ENCODE data around the gene NECAP2. TPM values are rescaled to one million over a fixed set of nuclear protein-coding genes. Genes with fewer than 3 reads are reported as not detected.

The NECAP2 gene
- total and polyA plus RNA-seq, 8 donors, result 69.5 to 84.1 (median 77.4) TPM

DNA sequence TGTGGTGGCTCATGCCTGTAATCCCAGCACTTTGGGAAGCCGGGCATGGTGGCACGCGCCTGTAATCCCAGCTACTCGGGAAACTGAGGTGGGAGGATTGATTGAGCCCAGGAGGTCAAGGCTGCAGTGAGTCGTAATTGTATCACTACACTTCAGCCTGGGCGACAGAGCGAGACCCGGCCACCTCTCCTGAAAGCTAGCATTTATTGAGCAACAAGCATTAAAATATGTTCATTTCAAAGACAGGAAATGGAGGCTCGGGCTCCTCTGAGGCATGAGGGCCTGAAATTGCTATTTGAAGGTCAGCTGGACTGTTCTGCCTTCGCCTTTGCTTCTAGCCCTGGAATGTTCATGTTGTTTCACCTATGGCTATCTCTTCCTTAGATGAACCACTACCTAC lies 37.8 kb upstream of the NECAP2 start:
- Histone ChIP-seq H3K9me3 (no peaks in the 10 kb centered on the region), H3K36me3 (peaks cover 0 to 27% of the 10 kb centered on the region in 2 donors), H3K27me3 (no peaks in the 10 kb centered on the region), H3K4me1 (no peaks in the 10 kb centered on the region), H3K27ac (no peak overlapping the region), H3K4me3 (no peak overlapping the region)
- ATAC-seq (no peak), DNase-seq (no peak)
- intact Hi-C loops (cut with DNase I), result no loop called here
- no peak for TF ChIP-seq CTCF (IDR thresholded peaks at IDR 0.05)

DNA sequence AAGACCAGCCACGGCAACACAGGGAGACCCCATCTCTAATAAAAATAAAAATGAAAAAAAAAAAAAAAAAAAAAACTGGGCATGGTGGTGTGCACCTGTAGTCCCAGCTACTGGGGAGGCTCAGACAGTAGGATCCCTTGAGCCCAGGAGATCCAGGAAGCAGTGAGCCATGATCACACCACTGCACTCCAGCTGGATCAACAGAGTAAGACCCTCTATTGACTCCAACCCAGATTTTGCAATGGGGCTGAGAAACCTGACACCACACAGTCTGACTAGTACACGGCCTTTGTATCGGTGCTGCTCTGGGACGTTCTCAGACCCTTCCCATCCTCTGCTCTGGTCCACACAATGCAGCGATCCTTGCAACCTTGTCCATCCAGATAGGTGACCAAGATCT lies 35.1 kb upstream of the NECAP2 start:
- H3K36me3 ChIP-seq, result no peaks in the 10 kb centered on the region
- ATAC-seq (no peak), DNase-seq (no peak)
- no peak overlapping the region for H3K4me3 ChIP-seq
- intact Hi-C loops (cut with DNase I), result no loop called here
- no peaks in the 10 kb centered on the region for H3K9me3 ChIP-seq
- H3K27ac ChIP-seq, result no peak overlapping the region
- H3K27me3 ChIP-seq, result no peaks in the 10 kb centered on the region
- TF ChIP-seq CTCF (IDR thresholded peaks at IDR 0.05), result no peak
- no peaks in the 10 kb centered on the region for H3K4me1 ChIP-seq

- intact Hi-C loops (cut with DNase I), result no loop called here
- Histone ChIP-seq H3K4me1 (no peaks in the 10 kb centered on the region), H3K4me3 (no peak overlapping the region), H3K9me3 (no peaks in the 10 kb centered on the region), H3K27ac (no peak overlapping the region), H3K27me3 (no peaks in the 10 kb centered on the region), H3K36me3 (no peaks in the 10 kb centered on the region)
- TF ChIP-seq CTCF (IDR thresholded peaks at IDR 0.05), result no peak
- DNase-seq (no peak), ATAC-seq (no peak)
Observed at GRCh38 chr1:16406868-16407267, 33.7 kb upstream of the NECAP2 start.

GRCh38 chr1:16409536-16410152 lies 30.9 kb upstream of the NECAP2 start:
- Histone ChIP-seq H3K4me3 (no peak overlapping the region), H3K27ac (no peak overlapping the region), H3K27me3 (no peaks in the 10 kb centered on the region), H3K4me1 (no peaks in the 10 kb centered on the region), H3K9me3 (no peaks in the 10 kb centered on the region), H3K36me3 (no peaks in the 10 kb centered on the region)
- intact Hi-C loops (cut with DNase I), result no loop called here
- ATAC-seq, result no peak
- no peak for DNase-seq
- no peak for TF ChIP-seq CTCF (IDR thresholded peaks at IDR 0.05)

DNA sequence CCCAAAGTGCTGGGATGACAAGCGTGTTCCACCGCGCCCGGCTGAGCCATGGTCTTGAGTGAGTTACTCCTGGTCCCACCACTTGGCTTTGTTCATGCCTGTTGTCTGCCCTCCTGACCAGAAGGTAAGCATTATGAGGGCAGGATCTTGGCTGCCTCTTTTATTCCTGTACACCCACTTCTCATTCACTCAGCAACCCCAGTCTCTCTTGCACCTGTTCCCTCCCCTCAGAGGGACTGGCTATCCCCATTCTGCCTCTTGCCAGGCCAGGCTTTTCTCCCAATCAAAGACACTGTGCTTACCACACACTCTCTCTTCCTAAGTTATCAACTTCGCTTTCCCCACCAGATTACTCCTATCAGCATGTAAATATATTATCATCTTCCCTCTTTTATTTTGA lies 29.7 kb upstream of the NECAP2 start:
- ATAC-seq (no peak), DNase-seq (no peak)
- Histone ChIP-seq H3K36me3 (no peaks in the 10 kb centered on the region), H3K4me1 (no peaks in the 10 kb centered on the region), H3K27ac (no peak overlapping the region), H3K27me3 (no peaks in the 10 kb centered on the region), H3K4me3 (no peak overlapping the region), H3K9me3 (no peaks in the 10 kb centered on the region)
- intact Hi-C loops (cut with DNase I), result no loop called here
- TF ChIP-seq CTCF (IDR thresholded peaks at IDR 0.05), result no peak
